ENCODE data around the gene HIPK2. TPM values are rescaled to one million over a fixed set of nuclear protein-coding genes. Genes with fewer than 3 reads are reported as not detected.
"Not testable (repeated sequence)": the region's sequence is repeated elsewhere in the genome, so short reads cannot be mapped to it uniquely, and the experiment has no call there.

HIPK2 gene
- total and polyA plus RNA-seq, 8 donors, result 3.4 to 103 (median 38.6) TPM

DNA sequence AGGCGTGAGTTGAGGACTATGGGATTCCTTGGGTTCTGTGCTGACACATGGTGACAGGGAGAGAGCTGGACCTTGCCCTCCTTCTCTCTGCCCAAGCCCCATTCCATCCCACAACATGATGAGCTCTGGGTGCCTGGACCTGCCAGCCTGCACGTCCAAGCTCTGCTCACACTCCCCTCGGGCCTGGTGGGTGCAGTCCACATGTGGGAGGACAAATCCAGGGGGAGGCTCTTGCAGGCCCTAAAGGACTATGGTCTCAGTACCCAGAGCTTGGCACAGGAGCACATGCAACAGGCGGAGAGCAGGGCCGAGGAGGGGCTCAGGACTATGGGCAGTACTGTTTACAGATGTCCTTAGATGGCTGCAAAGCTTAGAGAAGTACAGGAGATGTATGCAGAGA lies 162.9 kb downstream of the HIPK2 start:
- Histone ChIP-seq H3K4me3 (no peak overlapping the region), H3K4me1 (peaks cover 0 to under 1% (median 0%) of the 10 kb centered on the region in 4 donors), H3K9me3 (no peaks in the 10 kb centered on the region), H3K36me3 (peaks cover 47 to 100% (median 100%) of the 10 kb centered on the region in 4 donors), H3K27ac (no peak overlapping the region), H3K27me3 (no peaks in the 10 kb centered on the region)
- intact Hi-C loops (cut with DNase I; ENCODE audit: low total_unique reads), result no loop called here
- 89 to 92% (median 90%) methylated on average over 4 to 5 of the region's 5 CpGs for WGBS, 5 donors
- DNase-seq, result no peak
- no peak for TF ChIP-seq EP300 (IDR thresholded peaks at IDR 0.05)
- no peak for TF ChIP-seq POLR2A (IDR thresholded peaks at IDR 0.05)
- TF ChIP-seq, protein P1, sequence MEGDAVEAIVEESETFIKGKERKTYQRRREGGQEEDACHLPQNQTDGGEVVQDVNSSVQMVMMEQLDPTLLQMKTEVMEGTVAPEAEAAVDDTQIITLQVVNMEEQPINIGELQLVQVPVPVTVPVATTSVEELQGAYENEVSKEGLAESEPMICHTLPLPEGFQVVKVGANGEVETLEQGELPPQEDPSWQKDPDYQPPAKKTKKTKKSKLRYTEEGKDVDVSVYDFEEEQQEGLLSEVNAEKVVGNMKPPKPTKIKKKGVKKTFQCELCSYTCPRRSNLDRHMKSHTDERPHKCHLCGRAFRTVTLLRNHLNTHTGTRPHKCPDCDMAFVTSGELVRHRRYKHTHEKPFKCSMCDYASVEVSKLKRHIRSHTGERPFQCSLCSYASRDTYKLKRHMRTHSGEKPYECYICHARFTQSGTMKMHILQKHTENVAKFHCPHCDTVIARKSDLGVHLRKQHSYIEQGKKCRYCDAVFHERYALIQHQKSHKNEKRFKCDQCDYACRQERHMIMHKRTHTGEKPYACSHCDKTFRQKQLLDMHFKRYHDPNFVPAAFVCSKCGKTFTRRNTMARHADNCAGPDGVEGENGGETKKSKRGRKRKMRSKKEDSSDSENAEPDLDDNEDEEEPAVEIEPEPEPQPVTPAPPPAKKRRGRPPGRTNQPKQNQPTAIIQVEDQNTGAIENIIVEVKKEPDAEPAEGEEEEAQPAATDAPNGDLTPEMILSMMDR (IDR thresholded peaks at IDR 0.05), result no peak
- TF ChIP-seq POLR2AphosphoS5 (IDR thresholded peaks at IDR 0.05), result no peak

DNA sequence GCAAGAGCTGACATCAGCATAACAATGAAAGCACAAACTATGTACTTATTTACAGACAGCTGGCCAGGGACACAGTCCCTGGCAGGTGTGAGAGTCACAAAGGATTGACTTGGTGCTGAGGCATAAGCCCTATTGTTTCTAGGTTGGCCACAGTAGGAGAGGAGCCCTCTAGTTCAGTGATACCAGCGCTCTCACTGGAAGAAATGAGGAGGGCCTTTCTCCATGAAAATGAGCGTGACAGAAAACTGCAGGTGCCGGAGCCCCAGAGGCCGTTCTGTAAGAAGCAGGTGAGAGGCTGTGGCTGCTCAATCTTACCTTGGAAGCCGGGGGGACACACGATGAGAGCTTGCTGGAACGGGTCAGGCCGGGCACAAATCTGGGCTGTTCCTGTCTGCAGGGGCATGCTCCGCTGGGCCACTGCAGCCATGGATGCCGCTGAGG lies 163.8 kb downstream of the HIPK2 start:
- Histone ChIP-seq H3K27me3 (no peaks in the 10 kb centered on the region), H3K4me1 (no peaks in the 10 kb centered on the region), H3K36me3 (peaks cover 52 to 100% (median 99%) of the 10 kb centered on the region in 4 donors), H3K4me3 (no peak overlapping the region), H3K9me3 (no peaks in the 10 kb centered on the region), H3K27ac (no peak overlapping the region)
- intact Hi-C loops (cut with DNase I; ENCODE audit: low total_unique reads), result no loop called here
- no peak for DNase-seq
- WGBS, 5 donors, result 86 to 90% (median 88%) methylated on average over 10 of the region's 10 CpGs
- TF ChIP-seq POLR2A (IDR thresholded peaks at IDR 0.05) (no peak), POLR2AphosphoS5 (IDR thresholded peaks at IDR 0.05) (no peak), EP300 (IDR thresholded peaks at IDR 0.05) (no peak)
- TF ChIP-seq, protein P1 (IDR thresholded peaks at IDR 0.05), result no peak

DNA sequence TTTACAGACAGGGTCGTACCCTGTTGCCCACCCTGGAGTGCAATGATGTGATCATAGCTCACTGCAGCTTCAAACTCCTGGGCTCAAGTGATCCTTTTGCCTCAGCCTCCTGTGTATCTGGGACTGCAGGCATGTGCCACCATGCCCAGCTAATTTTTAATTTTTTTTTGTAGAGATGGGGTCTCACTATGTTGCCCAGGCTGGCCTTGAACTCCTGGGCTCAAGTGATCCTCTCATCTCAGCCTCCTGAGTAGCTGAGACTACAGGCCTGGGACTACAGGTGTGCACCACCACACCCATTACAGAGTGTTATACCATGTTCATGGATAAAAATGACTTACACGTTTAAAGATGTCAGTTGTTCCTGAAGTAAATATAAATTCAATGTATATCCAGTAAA lies 166.2 kb downstream of the HIPK2 start:
- intact Hi-C loops (cut with DNase I; ENCODE audit: low total_unique reads), result not testable (repeated sequence)
- H3K36me3 ChIP-seq, result peaks cover 39 to 99% (median 98%) of the 10 kb centered on the region in 4 donors

DNA sequence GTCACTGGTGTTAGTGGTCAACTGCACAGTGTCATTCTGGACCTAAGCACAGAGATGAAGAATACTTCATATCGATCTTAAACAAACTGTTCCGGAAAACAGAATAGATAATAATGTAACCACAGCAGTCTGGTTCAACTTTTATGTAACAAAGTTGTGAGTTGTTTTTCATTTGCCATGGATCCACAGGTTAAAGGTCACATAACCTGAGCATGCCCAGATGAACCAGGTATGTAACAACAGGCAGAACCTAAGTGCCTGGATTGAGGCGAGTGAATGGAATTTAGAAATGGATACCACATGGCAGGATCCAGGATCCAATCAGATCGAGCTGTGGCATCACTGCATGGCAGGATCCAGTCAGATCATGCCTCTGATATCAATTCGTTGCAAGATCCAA lies 167.2 kb downstream of the HIPK2 start:
- TF ChIP-seq EP300 (IDR thresholded peaks at IDR 0.05) (no peak), POLR2AphosphoS5 (IDR thresholded peaks at IDR 0.05) (no peak), POLR2A (IDR thresholded peaks at IDR 0.05) (no peak)
- TF ChIP-seq, protein P1 (IDR thresholded peaks at IDR 0.05), result no peak
- intact Hi-C loops (cut with DNase I; ENCODE audit: low total_unique reads), result no loop called here

More for the DNA sequence above, 166.2 kb downstream of the HIPK2 start:
- not testable (repeated sequence) for DNase-seq, H3K4me1 ChIP-seq, H3K9me3 ChIP-seq, H3K27ac ChIP-seq, H3K27me3 ChIP-seq, H3K4me3 ChIP-seq
- 92 to 97% (median 96%) methylated on average over 2 of the region's 2 CpGs for WGBS, 5 donors

DNA sequence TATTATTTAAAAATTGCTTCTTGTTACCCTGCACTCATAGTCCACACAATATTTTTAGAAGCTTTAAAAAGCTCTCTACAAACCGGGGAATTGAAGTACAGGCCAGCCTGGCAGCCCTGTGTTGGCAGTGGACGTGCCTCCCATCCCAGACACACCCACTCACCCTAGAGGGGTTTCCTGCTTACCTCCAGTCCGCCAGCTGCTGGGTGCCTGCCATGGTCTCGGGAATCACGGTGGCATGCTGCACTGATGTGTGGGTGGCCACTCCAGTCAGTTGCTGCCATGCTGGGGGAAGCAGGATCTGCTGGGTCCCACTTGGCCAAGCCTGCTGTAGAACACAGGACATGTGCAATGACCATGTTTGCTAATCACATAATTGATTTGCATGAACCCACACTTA lies 173.9 kb downstream of the HIPK2 start:
- TF ChIP-seq POLR2A (IDR thresholded peaks at IDR 0.05), result no peak
- TF ChIP-seq POLR2AphosphoS5 (IDR thresholded peaks at IDR 0.05), result no peak
- TF ChIP-seq, protein P1 (IDR thresholded peaks at IDR 0.05), result no peak
- no peak for TF ChIP-seq EP300 (IDR thresholded peaks at IDR 0.05)
- Histone ChIP-seq H3K4me1 (peaks cover 0 to 3% (median under 1%) of the 10 kb centered on the region in 4 donors), H3K36me3 (peaks cover 59 to 99% (median 96%) of the 10 kb centered on the region in 4 donors), H3K27me3 (no peaks in the 10 kb centered on the region), H3K27ac (no peak overlapping the region), H3K9me3 (no peaks in the 10 kb centered on the region), H3K4me3 (no peak overlapping the region)
- no peak for DNase-seq
- WGBS, 5 donors, result 69 to 92% (median 84%) methylated on average over 3 to 5 of the region's 5 CpGs
- intact Hi-C loops (cut with DNase I; ENCODE audit: low total_unique reads), result no loop called here

More for the DNA sequence above, 167.2 kb downstream of the HIPK2 start:
- no peak for DNase-seq
- H3K36me3 ChIP-seq, result peaks cover 34 to 99% (median 96%) of the 10 kb centered on the region in 4 donors
- H3K4me1 ChIP-seq, result no peaks in the 10 kb centered on the region
- no peaks in the 10 kb centered on the region for H3K27me3 ChIP-seq
- 85 to 93% (median 89%) methylated on average over 5 of the region's 5 CpGs for WGBS, 5 donors
- H3K27ac ChIP-seq, result no peak overlapping the region
- H3K9me3 ChIP-seq, result no peaks in the 10 kb centered on the region
- no peak overlapping the region for H3K4me3 ChIP-seq

Measured in stomach (tissue), 9 donors.